ENCODE measurements around the gene ASB6. TPM values are rescaled to one million over a fixed set of nuclear protein-coding genes. Genes with fewer than 3 reads are reported as not detected.

Gene ASB6
- total RNA-seq, 1 experiment from 2014 or later: 19.1 TPM

DNA sequence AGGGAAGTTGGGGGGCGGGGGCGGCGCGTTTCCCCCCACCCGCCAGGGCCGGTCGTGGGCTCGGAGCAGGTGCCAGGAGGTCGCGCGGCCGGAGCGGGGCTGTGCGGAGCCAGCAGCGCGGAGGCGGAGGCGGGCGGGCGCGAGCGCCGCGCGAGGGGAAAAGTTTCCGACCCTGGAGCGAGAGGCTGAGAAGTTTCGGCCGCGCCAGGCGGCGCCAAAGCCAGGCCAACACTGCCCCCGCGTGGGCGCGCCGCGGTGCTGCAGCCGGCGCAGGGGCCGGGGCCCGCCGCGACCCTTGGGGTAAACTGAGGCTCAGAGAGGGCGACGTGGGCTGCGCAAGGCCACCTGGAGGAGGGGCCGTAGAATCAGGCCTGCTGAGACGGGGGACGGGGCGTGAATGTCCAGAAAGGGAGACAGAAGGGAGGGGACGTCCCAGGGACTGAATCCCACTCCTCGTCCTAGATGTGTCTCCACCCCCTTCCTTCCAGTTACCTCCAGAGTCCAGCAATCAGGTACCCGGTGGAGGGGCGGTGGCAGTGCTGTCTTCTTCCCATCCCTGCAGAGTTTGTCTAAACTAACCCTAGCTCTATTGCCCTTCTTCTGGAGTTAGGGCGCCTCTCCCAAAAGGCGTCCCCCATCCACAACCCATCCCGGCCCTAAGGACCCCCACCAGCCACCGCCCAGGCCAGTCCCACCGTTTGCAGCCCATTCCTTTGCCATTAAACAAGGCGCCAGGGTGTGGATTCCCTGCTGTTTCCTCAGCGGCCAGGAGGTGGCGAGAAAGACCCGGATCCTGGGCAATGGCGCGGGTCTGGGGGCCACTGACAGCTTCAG is 31.3 kb downstream of the ASB6 start:
- CTCF ChIA-PET: no interaction called here
- intact Hi-C loops (cut with micrococcal nuclease): loop anchor here (5.0 kb wide), 4 partner anchors 113 to 473 kb away; partner anchors contain the start of gene IER5L
- H3K4me3 ChIP-seq (ENCODE audit: low read length): peak overlapping the region; percentile 75
- H3K36me3 ChIP-seq (ENCODE audit: low read depth, low read length): no peaks in the 10 kb centered on the region
- H3K4me1 ChIP-seq (ENCODE audit: insufficient read depth, low read length): peaks cover 8% of the 10 kb centered on the region; the same call in 1 of the 2 replicates
- ATAC-seq (peak; percentile 45), DNase-seq (peak; percentile 67)
- no peaks in the 10 kb centered on the region for H3F3A ChIP-seq (ENCODE audit: low read length, unreplicated experiment)
- H3K9me2 ChIP-seq (replicated peaks; ENCODE audit: low read length): no peaks in the 10 kb centered on the region
- BruUV-seq (replicated peaks): no TSS peak
- no peaks in the 10 kb centered on the region for H3K27me3 ChIP-seq (ENCODE audit: low read length)
- no peaks in the 10 kb centered on the region for H3K79me2 ChIP-seq (ENCODE audit: low read length)
- H4K20me1 ChIP-seq (ENCODE audit: low read length): no peaks in the 10 kb centered on the region
- no peaks in the 10 kb centered on the region for H3K9me3 ChIP-seq (ENCODE audit: low read length)
- peak overlapping the region; percentile 82 for H3K9ac ChIP-seq (ENCODE audit: low read length)
- peak overlapping the region; percentile 92 for H3K4me2 ChIP-seq (ENCODE audit: low read length)
- no peak overlapping the region for H3K27ac ChIP-seq (ENCODE audit: low read length)
- no peak for TF ChIP-seq EZH2 (IDR thresholded peaks at IDR 0.05; ENCODE audit: low read length, unreplicated experiment)
- TF ChIP-seq CTCF (conservative IDR thresholded peaks at IDR 0.05; ENCODE audit: low read depth, low read length): peak; percentile 72
- no peak for TF ChIP-seq EZH2phosphoT487 (IDR thresholded peaks at IDR 0.05; ENCODE audit: borderline replicate concordance, low read length)
- POLR2A ChIA-PET (ENCODE audit: unreplicated experiment): no interaction called here
- H2AFZ ChIP-seq (ENCODE audit: low read length): peak overlapping the region; percentile 79

DNA sequence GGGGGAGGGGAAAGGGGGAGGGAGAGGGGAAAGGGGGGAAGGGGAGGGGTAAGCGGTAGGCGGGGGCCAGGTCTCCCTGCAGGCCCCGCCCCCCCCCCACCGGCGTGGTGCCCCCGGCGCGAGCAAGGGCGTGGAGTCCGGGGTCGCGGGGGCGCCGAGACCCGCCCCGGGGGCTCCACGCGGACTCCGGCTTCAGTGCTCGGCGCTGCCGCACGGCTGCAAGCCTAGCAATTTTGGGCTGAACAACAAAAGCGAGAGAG is 31.8 kb downstream of the ASB6 start:
- Histone ChIP-seq H3K9me2 (replicated peaks; ENCODE audit: low read length) (no peaks in the 10 kb centered on the region), H3K9me3 (ENCODE audit: low read length) (no peaks in the 10 kb centered on the region), H3K4me3 (ENCODE audit: low read length) (peak overlapping the region; percentile 75), H3K79me2 (ENCODE audit: low read length) (no peaks in the 10 kb centered on the region), H3K4me2 (ENCODE audit: low read length) (peak overlapping the region; percentile 92), H3K9ac (ENCODE audit: low read length) (peak overlapping the region; percentile 82), H3K27me3 (ENCODE audit: low read length) (no peaks in the 10 kb centered on the region), H3F3A (ENCODE audit: low read length, unreplicated experiment) (no peaks in the 10 kb centered on the region), H3K4me1 (ENCODE audit: insufficient read depth, low read length) (peaks cover 8% of the 10 kb centered on the region; the same call in 1 of the 2 replicates), H2AFZ (ENCODE audit: low read length) (peak overlapping the region; percentile 79), H3K36me3 (ENCODE audit: low read depth, low read length) (no peaks in the 10 kb centered on the region), H3K27ac (ENCODE audit: low read length) (no peak overlapping the region), H4K20me1 (ENCODE audit: low read length) (no peaks in the 10 kb centered on the region)
- intact Hi-C loops (cut with micrococcal nuclease): loop anchor here (5.0 kb wide), 4 partner anchors 113 to 473 kb away; partner anchors contain the start of gene IER5L
- TF ChIP-seq EZH2phosphoT487 (IDR thresholded peaks at IDR 0.05; ENCODE audit: borderline replicate concordance, low read length): no peak
- no peak for TF ChIP-seq EZH2 (IDR thresholded peaks at IDR 0.05; ENCODE audit: low read length, unreplicated experiment)
- no peak for TF ChIP-seq CTCF (conservative IDR thresholded peaks at IDR 0.05; ENCODE audit: low read depth, low read length)
- ChIA-PET CTCF (no interaction called here), POLR2A (ENCODE audit: unreplicated experiment) (no interaction called here)
- BruUV-seq (replicated peaks): no TSS peak
- DNase-seq: no peak
- no peak for ATAC-seq
